HepG2 (cell line): ENCODE results near the gene PARS2. TPM values are rescaled to one million over a fixed set of nuclear protein-coding genes. Genes with fewer than 3 reads are reported as not detected.

Experiments used
- CCAR2 ChIP-seq: fragments of 200-400 bp; formaldehyde crosslinking; optimal IDR thresholded peaks from 2 replicates; pipeline ENCODE3; 2018; ENCODE audit warnings: low read depth, mild to moderate bottlenecking, low read length, moderate library complexity
- CSRNP2 ChIP-seq: sonication (generic); formaldehyde crosslinking; conservative IDR thresholded peaks from 2 replicates; pipeline ENCODE4 v1.8.0; 2022; ENCODE audit warnings: low read depth, missing genetic modification reagents
- GATA4 ChIP-seq: sonication (generic); IDR thresholded peaks from 2 replicates; pipeline ENCODE4 v1.6.1; 2016; ENCODE audit warnings: antibody characterized with exemption, low read depth, borderline replicate concordance
- KMT2A ChIP-seq: sonication (generic); formaldehyde crosslinking; IDR thresholded peaks from 2 replicates; pipeline ENCODE4 v1.4.0; 2020; ENCODE audit warnings: missing genetic modification reagents
- MED8 ChIP-seq: sonication (generic); formaldehyde crosslinking; IDR thresholded peaks from 2 replicates; pipeline ENCODE4 v1.8.1; 2023; ENCODE audit warnings: mild to moderate bottlenecking, missing genetic modification reagents; ENCODE audit not compliant: insufficient replicate concordance
- MLLT10 ChIP-seq: sonication (generic); formaldehyde crosslinking; IDR thresholded peaks from 2 replicates; pipeline ENCODE4 v1.4.0; 2020; ENCODE audit warnings: missing genetic modification reagents
- NR2F2 ChIP-seq: IDR thresholded peaks from 2 replicates; pipeline ENCODE4 v1.6.1; 2012; ENCODE audit warnings: low read depth, inconsistent platforms, borderline replicate concordance
- SSRP1 ChIP-seq: IDR thresholded peaks from 2 replicates; pipeline ENCODE4 v1.6.1; 2016; ENCODE audit warnings: control low read depth
- STAT6 ChIP-seq: sonication (generic); formaldehyde crosslinking; IDR thresholded peaks from 2 replicates; pipeline ENCODE4 v1.4.0; 2020; ENCODE audit warnings: missing genetic modification reagents, mild to moderate bottlenecking, borderline replicate concordance
- TERF1 ChIP-seq: sonication (generic); formaldehyde crosslinking; IDR thresholded peaks from 2 replicates; pipeline ENCODE4 v1.8.0; 2022; ENCODE audit warnings: mild to moderate bottlenecking, missing genetic modification reagents, moderate library complexity
- ZBTB43 ChIP-seq: sonication (generic); formaldehyde crosslinking; conservative IDR thresholded peaks from 2 replicates; pipeline ENCODE4 v1.4.0; 2020; ENCODE audit warnings: missing genetic modification reagents
- ZBTB49 ChIP-seq: sonication (generic); formaldehyde crosslinking; IDR thresholded peaks from 2 replicates; pipeline ENCODE4 v1.4.0; 2020; ENCODE audit warnings: missing genetic modification reagents, borderline replicate concordance
- ZFAT ChIP-seq: sonication (generic); formaldehyde crosslinking; conservative IDR thresholded peaks from 2 replicates; pipeline ENCODE4 v1.8.1; 2023; ENCODE audit warnings: missing genetic modification reagents, inconsistent platforms
- ZNF10 ChIP-seq: sonication (generic); formaldehyde crosslinking; IDR thresholded peaks from 2 replicates; pipeline ENCODE4 v1.4.0; 2020; ENCODE audit warnings: mild to moderate bottlenecking, low read depth, missing genetic modification reagents, borderline replicate concordance
- ZNF275 ChIP-seq: sonication (generic); formaldehyde crosslinking; IDR thresholded peaks from 2 replicates; pipeline ENCODE4 v1.8.0; 2022; ENCODE audit warnings: missing genetic modification reagents, mild to moderate bottlenecking, inconsistent platforms, borderline replicate concordance
- ZNF703 ChIP-seq: sonication (generic); formaldehyde crosslinking; IDR thresholded peaks from 2 replicates; pipeline ENCODE4 v1.5.1; 2020; ENCODE audit warnings: missing genetic modification reagents, mild to moderate bottlenecking, moderate library complexity, borderline replicate concordance
- ZNF713 ChIP-seq: sonication (generic); formaldehyde crosslinking; IDR thresholded peaks from 2 replicates; pipeline ENCODE4 v1.4.0; 2020; ENCODE audit warnings: mild to moderate bottlenecking, missing genetic modification reagents
- polyA plus RNA-seq, 8 experiments: library from polyadenylated mRNA; depleted of rRNA in 3 of 8; stranded (reverse) in 7 of 8; unstranded in 1 of 8; fragments of >200 nt; fragmentation: Illumina TruSeq in 4 of 8; extraction: Trizol in 4 of 8; gene quantifications; 2 replicates each; pipeline versions ENCODE4 v1.2.1 to v1.2.3, GENCODE V29; 2011 to 2016; ENCODE audit warnings: low read depth in 4 of 8, missing spikeins in 1 of 8, mixed read lengths in 1 of 8; ENCODE audit not compliant: insufficient read depth in 1 of 8
- total RNA-seq, 5 experiments: library from RNA; depleted of rRNA; stranded (reverse); fragments of >200 nt; fragmentation: Illumina TruSeq; extraction: Trizol; gene quantifications; 2 replicates each; pipeline ENCODE4 v1.2.3, GENCODE V29; 2016; ENCODE audit warnings: low read depth in 1 of 5

PARS2 gene
- total and polyA plus RNA-seq, 2 of the 13 experiments (the other 11 are each of a cell fraction or from before 2014, with no cell fraction given), result 2.4 to 4.6 TPM

GRCh38 chr1:54715493-54716298 is 48.6 kb downstream of the PARS2 start, which contains the start of gene TTC4 (continued):
- TF ChIP-seq STAT6 (CRISPR knock-in tag) (peak; percentile 66; the same call in 1 of the 2 replicates), MED8 (peak; percentile 50), GATA4 (peak; percentile 69; the same call in 1 of the 2 replicates), ZNF10 (CRISPR knock-in tag) (no peak), ZNF703 (no peak), MLLT10 (CRISPR knock-in tag) (no peak), NR2F2 (peak; percentile 48; the same call in 1 of the 2 replicates), ZFAT (CRISPR knock-in tag) (no peak), SSRP1 (no peak), CCAR2 (peak; percentile 43), TERF1 (no peak), ZNF713 (CRISPR knock-in tag) (no peak; the same call in 1 of the 2 replicates), ZBTB43 (CRISPR knock-in tag) (0 out of 2 replicates have a peak, but pooled peaks have one; percentile 54), CSRNP2 (CRISPR knock-in tag) (no peak), ZNF275 (peak; percentile 89), KMT2A (CRISPR knock-in tag) (peak; percentile 97), ZBTB49 (CRISPR knock-in tag) (0 out of 2 replicates have a peak, but pooled peaks have one; percentile 30)
